GM19023 (cell line): ENCODE data around the gene TIMM13.

Source experiments
- ATAC-seq: cut with Tn5 transposase; IDR thresholded peaks from one replicate; pipeline ENCODE4 v1.9.1; 2021; ENCODE audit warnings: mild to moderate bottlenecking, moderate library complexity; ENCODE audit not compliant: unreplicated experiment

Gene TIMM13

DNA sequence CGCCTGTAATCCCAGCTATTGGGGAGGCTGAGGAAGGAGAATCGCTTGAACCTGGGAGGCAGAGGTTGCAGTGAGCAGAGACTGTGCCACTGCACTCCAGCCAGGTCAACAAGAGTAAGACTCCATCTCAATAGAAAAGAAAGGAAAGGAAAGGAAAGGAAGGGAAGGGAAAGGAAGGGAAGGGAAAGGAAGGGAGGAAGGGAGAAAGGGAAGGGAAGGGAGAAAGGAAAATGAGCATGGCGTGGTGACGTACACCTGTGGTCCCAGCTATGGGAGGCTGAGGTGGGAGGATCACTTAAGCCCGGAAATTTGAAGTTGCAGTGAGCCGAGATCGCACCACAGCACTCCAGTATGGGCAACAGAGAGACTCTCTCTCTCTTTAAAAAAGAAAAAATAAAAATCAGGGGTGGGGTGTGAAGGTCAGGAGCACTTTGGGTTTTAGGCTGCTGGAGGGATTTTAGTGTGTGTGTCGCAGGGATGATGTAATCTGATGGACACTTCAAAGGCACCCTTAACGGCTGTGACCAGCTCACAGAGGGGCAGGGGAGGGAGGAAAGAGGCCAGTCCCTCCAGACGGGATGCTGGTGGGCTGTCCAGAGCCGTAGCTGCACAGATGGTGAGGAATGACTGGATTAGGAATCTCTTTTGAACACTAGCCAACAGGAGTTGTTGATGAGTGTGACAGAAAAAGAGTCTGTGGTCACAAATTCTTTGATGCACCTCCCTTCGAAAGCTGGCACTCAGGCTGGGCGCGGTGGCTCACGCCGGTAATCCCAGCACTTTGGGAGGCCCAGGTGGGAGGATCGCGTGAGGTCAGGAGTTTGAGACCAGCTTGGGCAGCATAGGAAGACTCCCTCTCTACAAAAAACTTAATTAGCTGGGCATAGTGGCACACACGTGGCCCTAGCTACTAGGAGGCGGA lies 39.8 kb downstream of the TIMM13 start:
- no peak for ATAC-seq

DNA sequence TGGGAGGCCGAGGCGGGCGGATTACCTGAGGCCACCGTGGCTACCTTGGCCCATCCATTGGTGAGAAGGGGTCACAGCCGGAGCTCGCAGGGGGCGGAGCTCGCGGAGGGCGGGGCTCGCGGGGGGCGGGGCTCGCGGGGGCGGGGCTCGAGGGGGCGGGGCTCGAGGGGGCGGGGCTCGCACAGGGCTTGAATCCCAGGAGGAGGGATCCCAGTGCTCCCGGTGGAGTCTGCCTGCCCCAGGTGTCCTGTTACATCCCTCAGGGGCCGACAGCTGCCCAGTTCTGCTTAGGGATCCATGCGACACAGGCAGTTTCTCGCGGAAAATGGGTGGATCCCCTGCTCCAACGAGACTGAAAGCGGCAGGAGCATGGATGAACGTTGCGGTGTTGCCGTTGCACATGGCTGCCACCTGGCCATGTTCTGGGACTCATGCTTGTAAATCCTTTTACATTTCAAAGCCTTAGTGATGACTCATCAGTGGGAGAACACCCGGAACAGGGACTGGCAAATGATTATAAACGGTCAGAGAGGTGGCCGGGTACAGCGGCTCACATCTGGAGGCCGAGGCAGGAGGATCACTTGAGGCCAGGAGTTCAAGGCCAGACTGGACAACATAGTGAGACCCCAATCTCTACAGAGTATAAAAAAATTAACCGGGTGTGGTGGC lies 42.2 kb downstream of the TIMM13 start:
- no peak for ATAC-seq

DNA sequence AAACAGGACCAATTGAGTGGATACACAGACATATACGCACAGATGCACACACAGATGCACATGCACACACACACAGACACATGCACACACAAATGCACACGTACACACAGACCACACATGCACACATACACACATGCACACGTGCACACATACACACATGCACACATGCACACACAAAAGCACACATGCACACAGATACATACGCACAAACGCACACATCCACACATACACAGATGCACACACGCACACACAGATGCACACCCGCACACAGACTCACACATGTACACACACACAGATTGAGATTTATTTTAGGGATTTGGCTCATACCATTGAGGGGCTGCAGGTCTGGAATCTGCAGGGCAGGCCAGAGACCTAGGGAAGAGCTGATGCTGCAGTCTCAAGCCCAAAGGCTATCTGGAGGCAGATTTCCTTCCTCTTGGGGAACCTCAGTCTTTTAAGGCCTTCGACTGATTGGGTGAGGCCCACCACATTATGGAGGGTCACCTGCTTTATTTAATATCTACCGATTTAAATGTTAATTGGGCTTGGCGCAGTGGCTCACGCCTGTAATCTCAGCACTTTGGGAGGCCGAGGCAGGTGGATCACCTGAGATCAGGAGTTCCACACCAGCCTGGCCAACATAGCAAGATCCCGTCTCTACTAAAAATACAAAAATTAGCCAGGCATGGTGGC lies 44.7 kb downstream of the TIMM13 start:
- no peak for ATAC-seq

DNA sequence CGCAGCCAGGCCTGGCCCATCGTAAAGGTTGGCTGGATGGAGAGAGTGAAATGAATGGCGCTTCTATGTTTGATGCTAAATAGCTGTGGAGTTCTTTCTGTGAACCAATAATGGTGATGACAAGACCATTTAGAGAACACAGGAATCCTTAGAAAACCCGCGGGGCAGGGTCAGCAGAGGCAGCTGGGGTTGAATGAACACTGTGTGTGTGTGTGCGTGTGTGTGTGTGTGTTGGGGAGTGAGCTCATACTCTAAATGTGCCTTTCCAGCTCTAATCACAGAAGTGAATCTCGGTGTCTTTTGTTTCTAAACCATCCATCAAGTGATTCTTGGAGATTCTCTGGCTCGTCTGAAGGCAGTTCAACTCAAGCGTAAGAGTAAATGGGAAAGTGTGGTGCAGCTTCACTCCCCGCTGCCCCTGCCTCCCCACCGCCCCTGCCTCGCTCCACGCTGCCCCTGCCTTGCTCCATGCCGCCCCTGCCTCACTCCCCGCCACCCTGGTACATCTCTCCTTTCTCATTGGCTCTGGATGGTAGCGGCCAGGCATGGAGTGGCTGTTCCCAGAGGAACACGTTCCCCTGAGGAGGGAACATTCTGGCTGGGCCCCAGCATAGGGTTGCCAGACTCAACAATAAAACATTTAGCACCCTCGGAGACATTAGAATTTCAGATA lies 46.1 kb downstream of the TIMM13 start:
- no peak for ATAC-seq

DNA sequence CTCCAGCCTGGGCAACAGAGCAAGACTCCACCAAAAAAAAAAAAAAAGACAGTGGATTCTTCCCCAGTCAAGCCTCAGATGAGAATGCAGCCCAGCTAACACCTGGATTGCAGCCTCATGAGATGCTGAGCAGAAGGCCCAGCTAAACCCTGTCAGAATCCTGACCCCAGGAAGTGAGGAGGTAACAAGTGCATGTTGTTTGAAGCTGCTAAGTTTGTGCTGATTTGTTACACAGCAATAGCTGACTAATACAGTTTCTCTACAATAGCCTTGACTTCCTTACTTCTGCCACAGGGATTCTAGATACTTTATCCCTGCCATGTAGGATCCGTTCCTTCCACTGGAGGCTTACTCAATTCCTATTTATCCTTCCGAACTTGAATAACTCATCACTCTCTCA lies 46.8 kb downstream of the TIMM13 start:
- no peak for ATAC-seq

DNA sequence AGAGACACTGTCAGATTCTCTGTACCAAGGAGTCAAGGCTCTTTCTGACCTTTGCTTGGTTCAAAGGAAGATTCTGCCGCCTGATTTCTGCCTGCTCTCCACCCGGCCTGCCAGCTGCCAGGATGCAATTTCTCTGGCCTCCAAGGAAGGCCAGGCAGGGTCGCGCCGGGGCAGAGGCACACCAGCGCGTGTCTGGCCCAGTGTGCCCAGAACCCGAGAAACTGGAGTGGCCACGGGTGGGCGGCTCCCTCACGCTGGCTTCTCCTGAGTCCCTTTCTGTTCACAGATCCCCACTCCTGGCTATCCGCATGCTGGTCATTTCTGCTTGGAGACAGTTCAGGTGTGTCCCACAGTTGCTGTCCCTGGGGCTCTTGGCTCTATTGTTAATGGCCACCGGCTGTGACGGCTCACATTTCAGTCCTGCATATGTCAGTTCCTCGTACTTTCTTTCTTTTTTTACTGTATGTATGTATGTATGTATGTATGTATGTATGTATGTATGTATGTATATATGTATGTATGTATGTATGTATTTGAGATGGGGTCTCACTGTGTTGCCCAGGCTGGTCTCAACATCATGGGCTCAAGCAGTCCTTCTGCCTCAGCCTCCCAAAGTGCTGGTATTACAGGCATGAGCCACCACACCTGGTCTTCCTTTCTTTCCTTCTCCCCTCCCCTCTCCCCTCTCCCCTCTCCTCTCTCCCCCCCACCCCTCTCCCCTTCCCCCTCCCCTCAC lies 50.4 kb downstream of the TIMM13 start:
- no peak for ATAC-seq
